GOT3 (cell line): ENCODE data around the gene HSPB6.

ENCODE experiments used
- DNase-seq: peaks from one replicate; lab custom pipeline; 2025; ENCODE audit warnings: mixed read lengths; lab: John Stamatoyannopoulos, UW

HSPB6 gene

GRCh38 chr19:35767288-35768081 lies 10.7 kb upstream of the HSPB6 start:
- DNase-seq: no peak

GRCh38 chr19:35766571-35767104 lies 9.8 kb upstream of the HSPB6 start:
- no peak for DNase-seq

- DNase-seq: no peak
Measured at GRCh38 chr19:35764432-35765315, 7.8 kb upstream of the HSPB6 start.

GRCh38 chr19:35760711-35761349 lies 4.0 kb upstream of the HSPB6 start:
- DNase-seq: no peak

GRCh38 chr19:35759697-35760096 lies 2.9 kb upstream of the HSPB6 start:
- DNase-seq: no peak

GRCh38 chr19:35757749-35758608 lies 1.1 kb upstream of the HSPB6 start, which contains the start of gene PROSER3:
PROSER3 (plus strand) TSS chr19:35758176; CDS start chr19:35758216, 40 bp downstream.
- DNase-seq: peak; percentile 94

- peak; percentile 65 for DNase-seq
Measured at GRCh38 chr19:35757231-35757748, 461 bp upstream of the HSPB6 start.

- DNase-seq: peak; percentile 32
Measured at GRCh38 chr19:35755550-35756376, 1.1 kb downstream of the HSPB6 start.

- no peak for DNase-seq
Measured at GRCh38 chr19:35755131-35755549, 1.7 kb downstream of the HSPB6 start.

GRCh38 chr19:35754370-35755130 lies 2.3 kb downstream of the HSPB6 start:
- DNase-seq: no peak

GRCh38 chr19:35753634-35754369 lies 3.0 kb downstream of the HSPB6 start:
- DNase-seq: no peak

- DNase-seq: no peak
Measured at GRCh38 chr19:35752746-35753350, 4.0 kb downstream of the HSPB6 start.

- no peak for DNase-seq
Measured at GRCh38 chr19:35751839-35752745, 4.7 kb downstream of the HSPB6 start.

GRCh38 chr19:35750167-35750566 lies 6.7 kb downstream of the HSPB6 start:
- no peak for DNase-seq

GRCh38 chr19:35748106-35749020 lies 8.5 kb downstream of the HSPB6 start, which contains the start of gene LIN37:
LIN37 (plus strand) TSS chr19:35748576; CDS start chr19:35748725, 149 bp downstream.
- peak; percentile 95 for DNase-seq

GRCh38 chr19:35746531-35746930 lies 10.3 kb downstream of the HSPB6 start:
- DNase-seq: no peak
